Keratinocyte (primary cell): ENCODE data around the gene MYO1D. TPM values are rescaled to one million over a fixed set of nuclear protein-coding genes. Genes with fewer than 3 reads are reported as not detected.

Experiments
- DNase-seq: peaks from one replicate; pipeline ENCODE4 v3.0.0-alpha.2; 2011; ENCODE audit warnings: low read depth, missing footprints, low spot score
- FAIRE-seq: peaks from 2 replicates; lab custom pipeline; 2011; peaks lifted over from hg19 to GRCh38; lab: Jason Lieb, UNC
- H2AFZ ChIP-seq: 2 replicates; pipeline ENCODE4 v1.6.0; 2012; ENCODE audit warnings: low read length, control low read depth, inconsistent platforms; ENCODE audit not compliant: control insufficient read depth
- H3K27ac ChIP-seq: 2 replicates; pipeline ENCODE4 v1.5.1; 2011; ENCODE audit warnings: low read length; ENCODE audit not compliant: control insufficient read depth, insufficient read depth
- H3K27me3 ChIP-seq: 3 replicates; pipeline ENCODE4 v1.6.0; 2011; ENCODE audit warnings: low read length; ENCODE audit not compliant: control insufficient read depth, insufficient read depth; ENCODE audit errors: extremely low read depth
- H3K36me3 ChIP-seq, 2 experiments: 2 replicates in 1 of 2; 3 replicates in 1 of 2; pipeline ENCODE4 v1.5.1; 2011; ENCODE audit warnings: low read length in 2 of 2, mild to moderate bottlenecking in 1 of 2; ENCODE audit not compliant: control insufficient read depth in 2 of 2, insufficient read depth in 2 of 2; ENCODE audit errors: extremely low read depth in 1 of 2
- H3K4me1 ChIP-seq: 3 replicates; pipeline ENCODE4 v1.5.1; 2011; ENCODE audit warnings: low read length; ENCODE audit not compliant: control insufficient read depth, insufficient read depth; ENCODE audit errors: extremely low read depth
- H3K4me2 ChIP-seq: 3 replicates; pipeline ENCODE4 v1.6.0; 2011; ENCODE audit warnings: low read depth, low read length; ENCODE audit not compliant: control insufficient read depth, insufficient read depth; ENCODE audit errors: extremely low read depth
- H3K4me3 ChIP-seq, 3 experiments: fragments of 200-600 bp in 1 of 3; sonication (generic) in 1 of 3; 2 replicates in 2 of 3; 3 replicates in 1 of 3; pipeline ENCODE4 v1.5.1; 2011 to 2016; ENCODE audit warnings: low read length in 3 of 3, mild to moderate bottlenecking in 3 of 3, control low read depth in 2 of 3, inconsistent platforms in 1 of 3, low read depth in 1 of 3, mixed read lengths in 1 of 3, mixed run types in 1 of 3, moderate library complexity in 1 of 3; ENCODE audit not compliant: control insufficient read depth in 2 of 3, insufficient read depth in 2 of 3; ENCODE audit errors: extremely low read depth in 1 of 3
- H3K79me2 ChIP-seq: 2 replicates; pipeline ENCODE4 v1.6.0; 2012; ENCODE audit warnings: low read length; ENCODE audit not compliant: control insufficient read depth, insufficient read depth
- H3K9ac ChIP-seq: 3 replicates; pipeline ENCODE4 v1.6.0; 2011; ENCODE audit warnings: low read length; ENCODE audit not compliant: control insufficient read depth, insufficient read depth; ENCODE audit errors: extremely low read depth
- H3K9me1 ChIP-seq: 3 replicates; pipeline ENCODE4 v1.6.0; 2011; ENCODE audit warnings: low read length; ENCODE audit not compliant: control insufficient read depth, insufficient read depth; ENCODE audit errors: extremely low read depth
- H3K9me3 ChIP-seq: 2 replicates; pipeline ENCODE4 v1.5.1; 2012; ENCODE audit warnings: low read depth, low read length; ENCODE audit not compliant: control insufficient read depth
- H4K20me1 ChIP-seq: 3 replicates; pipeline ENCODE4 v1.6.0; 2011; ENCODE audit warnings: low read length; ENCODE audit not compliant: control insufficient read depth, insufficient read depth; ENCODE audit errors: extremely low read depth
- EZH2 ChIP-seq: IDR thresholded peaks from one replicate; pipeline ENCODE4 v1.6.1; 2012; ENCODE audit warnings: inconsistent platforms, mild to moderate bottlenecking, low read length, moderate library complexity
- dilution Hi-C: fragments of 300-500 bp; cut with MboI; formaldehyde crosslinking; loops from one replicate; pipeline ENCODE4 v1.7.0; 2020; ENCODE audit warnings: low sequenced_read_pairs; ENCODE audit not compliant: extremely low pct_ligation_motif_present
- polyA plus RNA-seq, 5 experiments: library from polyadenylated mRNA; depleted of rRNA in 3 of 5; stranded (reverse) in 3 of 5; stranded (forward) in 1 of 5; unstranded in 1 of 5; fragments of >200 nt; gene quantifications; 1 replicate in 1 of 5; 2 replicates in 3 of 5; 3 replicates in 1 of 5; pipeline versions ENCODE4 v1.2.1 to v1.2.3, GENCODE V29; 2011 to 2012; ENCODE audit warnings: missing spikeins in 2 of 5, low read depth in 1 of 5, low replicate concordance in 1 of 5
- TF ChIP-seq, protein P1 (sequence below), 3 experiments: IDR thresholded peaks in 1 of 3; conservative IDR thresholded peaks in 1 of 3; optimal IDR thresholded peaks in 1 of 3; 2 replicates in 2 of 3; 3 replicates in 1 of 3; pipeline versions ENCODE3 to v1.5.1; 2011; ENCODE audit warnings: low read length in 3 of 3, mild to moderate bottlenecking in 3 of 3, moderate library complexity in 2 of 3, control low read depth in 1 of 3, inconsistent platforms in 1 of 3; ENCODE audit not compliant: insufficient read depth in 2 of 3; ENCODE audit errors: extremely low read depth in 1 of 3

Gene MYO1D
- polyA plus RNA-seq, 1 donor (not counting 4 experiments of a cell fraction or from before 2014, with no cell fraction given) = 33.7 TPM

DNA sequence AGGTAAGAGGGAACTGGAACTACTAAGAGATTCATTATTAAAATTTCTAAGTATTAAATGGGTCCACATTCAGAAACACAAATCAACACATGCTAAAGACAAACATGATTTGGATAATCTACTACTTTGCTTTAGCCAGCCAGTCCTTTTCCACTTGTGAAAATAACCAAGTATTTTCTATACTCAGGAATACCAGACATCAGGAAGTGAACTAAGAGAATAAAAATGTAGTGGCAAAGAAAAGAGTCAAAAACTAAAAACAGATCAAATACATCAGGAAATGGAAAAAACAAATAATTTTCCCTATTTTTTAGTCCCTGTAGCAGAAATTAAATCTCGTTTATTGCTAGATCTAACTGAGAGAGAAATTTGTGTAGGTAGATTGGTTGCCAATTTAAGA is 78.0 kb downstream of the MYO1D start:
- H3K27ac ChIP-seq = no peak overlapping the region
- H3K36me3 ChIP-seq = no peaks in the 10 kb centered on the region
- DNase-seq = no peak
- H4K20me1 ChIP-seq = no peaks in the 10 kb centered on the region
- H3K27me3 ChIP-seq = no peaks in the 10 kb centered on the region
- H2AFZ ChIP-seq = no peak overlapping the region
- H3K9me1 ChIP-seq = no peaks in the 10 kb centered on the region
- dilution Hi-C loops = loop anchor here (25.0 kb wide), 1 partner anchor 113 kb away; no protein-coding TSS in a partner anchor
- no peak overlapping the region for H3K9ac ChIP-seq
- H3K4me3 ChIP-seq = no peak overlapping the region
- peaks cover 5% of the 10 kb centered on the region for H3K79me2 ChIP-seq
- FAIRE-seq = no peak
- no peaks in the 10 kb centered on the region for H3K9me3 ChIP-seq
- peaks cover 6% of the 10 kb centered on the region for H3K4me1 ChIP-seq
- H3K4me2 ChIP-seq = no peak overlapping the region
- TF ChIP-seq, protein P1, sequence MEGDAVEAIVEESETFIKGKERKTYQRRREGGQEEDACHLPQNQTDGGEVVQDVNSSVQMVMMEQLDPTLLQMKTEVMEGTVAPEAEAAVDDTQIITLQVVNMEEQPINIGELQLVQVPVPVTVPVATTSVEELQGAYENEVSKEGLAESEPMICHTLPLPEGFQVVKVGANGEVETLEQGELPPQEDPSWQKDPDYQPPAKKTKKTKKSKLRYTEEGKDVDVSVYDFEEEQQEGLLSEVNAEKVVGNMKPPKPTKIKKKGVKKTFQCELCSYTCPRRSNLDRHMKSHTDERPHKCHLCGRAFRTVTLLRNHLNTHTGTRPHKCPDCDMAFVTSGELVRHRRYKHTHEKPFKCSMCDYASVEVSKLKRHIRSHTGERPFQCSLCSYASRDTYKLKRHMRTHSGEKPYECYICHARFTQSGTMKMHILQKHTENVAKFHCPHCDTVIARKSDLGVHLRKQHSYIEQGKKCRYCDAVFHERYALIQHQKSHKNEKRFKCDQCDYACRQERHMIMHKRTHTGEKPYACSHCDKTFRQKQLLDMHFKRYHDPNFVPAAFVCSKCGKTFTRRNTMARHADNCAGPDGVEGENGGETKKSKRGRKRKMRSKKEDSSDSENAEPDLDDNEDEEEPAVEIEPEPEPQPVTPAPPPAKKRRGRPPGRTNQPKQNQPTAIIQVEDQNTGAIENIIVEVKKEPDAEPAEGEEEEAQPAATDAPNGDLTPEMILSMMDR (optimal IDR thresholded peaks at IDR 0.05 in 1 of 3, IDR thresholded peaks at IDR 0.05 in 1 of 3, conservative IDR thresholded peaks at IDR 0.05 in 1 of 3; ENCODE audit: extremely low read depth in 1 of 3, insufficient read depth in 2 of 3, low read length in 3 of 3) = no peak
- no peak for TF ChIP-seq EZH2

DNA sequence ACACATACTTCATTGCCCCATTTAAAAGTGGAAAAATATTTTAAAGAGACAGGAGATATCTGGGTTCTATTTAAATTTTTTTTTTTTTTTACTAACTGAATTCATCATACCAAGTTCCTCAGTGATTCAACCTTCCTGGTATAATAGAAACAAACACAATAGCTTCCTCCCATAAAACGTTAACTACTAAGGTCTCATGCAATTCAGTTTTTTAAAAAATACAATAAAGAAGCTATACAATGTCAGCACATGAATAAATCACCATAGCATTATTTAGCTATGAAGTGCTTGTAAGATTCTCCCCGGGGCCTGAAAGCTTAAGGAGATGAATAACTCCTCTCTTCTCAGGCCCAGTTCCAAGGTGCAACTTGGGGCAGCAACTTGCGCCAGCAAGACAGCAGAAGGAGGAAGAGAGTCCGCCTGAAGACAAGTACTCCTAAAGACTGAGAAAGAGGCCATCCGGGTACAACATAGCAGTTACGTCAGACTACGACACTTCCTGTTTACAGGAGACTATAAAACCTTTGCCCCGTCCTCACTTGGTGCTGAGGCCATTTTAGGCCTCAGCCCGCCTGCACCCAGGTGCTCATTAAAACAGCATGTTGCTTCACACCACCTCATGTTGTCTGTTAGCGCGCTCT is 81.5 kb downstream of the MYO1D start:
- no peak overlapping the region for H2AFZ ChIP-seq
- FAIRE-seq (no peak), DNase-seq (no peak)
- no peaks in the 10 kb centered on the region for H3K79me2 ChIP-seq
- no peak overlapping the region for H3K4me2 ChIP-seq
- no peaks in the 10 kb centered on the region for H3K27me3 ChIP-seq
- H3K9me3 ChIP-seq = no peaks in the 10 kb centered on the region
- H3K4me3 ChIP-seq = no peak overlapping the region
- dilution Hi-C loops = loop anchor here (25.0 kb wide), 1 partner anchor 117 kb away; no protein-coding TSS in a partner anchor
- TF ChIP-seq, protein P1 (optimal IDR thresholded peaks at IDR 0.05 in 1 of 3, IDR thresholded peaks at IDR 0.05 in 1 of 3, conservative IDR thresholded peaks at IDR 0.05 in 1 of 3; ENCODE audit: extremely low read depth in 1 of 3, insufficient read depth in 2 of 3, low read length in 3 of 3) = no peak
- TF ChIP-seq EZH2 = no peak
- no peaks in the 10 kb centered on the region for H3K9me1 ChIP-seq
- no peaks in the 10 kb centered on the region for H3K36me3 ChIP-seq
- no peaks in the 10 kb centered on the region for H4K20me1 ChIP-seq
- no peak overlapping the region for H3K27ac ChIP-seq
- no peak overlapping the region for H3K9ac ChIP-seq
- H3K4me1 ChIP-seq = peaks cover 6% of the 10 kb centered on the region
